SK-N-SH (cell line): ENCODE measurements around the gene LFNG.

Experiments
- CHD2 ChIP-seq: fragments of 150-350 bp; IDR thresholded peaks from 2 replicates; pipeline ENCODE4 v1.6.1; 2018; ENCODE audit warnings: low read length; ENCODE audit not compliant: partially characterized antibody
- CTCF ChIP-seq: fragments of 200-600 bp; sonication (generic); IDR thresholded peaks from 2 replicates; pipeline ENCODE4 v1.6.1; 2017; ENCODE audit warnings: antibody characterized with exemption, mild to moderate bottlenecking, moderate library complexity
- POLR2AphosphoS5 ChIP-seq: IDR thresholded peaks from 2 replicates; pipeline ENCODE4 v1.6.1; 2012; ENCODE audit warnings: low read depth, low read length
- REST ChIP-seq: IDR thresholded peaks from 2 replicates; pipeline ENCODE4 v1.6.1; 2012; ENCODE audit warnings: mild to moderate bottlenecking, low read depth, low read length, moderate library complexity
- SIN3A ChIP-seq: IDR thresholded peaks from 2 replicates; pipeline ENCODE4 v1.6.1; 2012; ENCODE audit warnings: low read depth, mild to moderate bottlenecking, low read length, moderate library complexity, borderline replicate concordance

- TF ChIP-seq CTCF (no peak), REST (no peak), CHD2 (no peak), POLR2AphosphoS5 (no peak), SIN3A (no peak)
Observed at GRCh38 chr7:2540133-2540532, 20.6 kb downstream of the LFNG start.
